ENCODE data around the gene TAP2. TPM values are rescaled to one million over a fixed set of nuclear protein-coding genes. Genes with fewer than 3 reads are reported as not detected.

The TAP2 gene
- total and polyA plus RNA-seq, 2 experiments from 2014 or later = 4.9 to 102 TPM

DNA sequence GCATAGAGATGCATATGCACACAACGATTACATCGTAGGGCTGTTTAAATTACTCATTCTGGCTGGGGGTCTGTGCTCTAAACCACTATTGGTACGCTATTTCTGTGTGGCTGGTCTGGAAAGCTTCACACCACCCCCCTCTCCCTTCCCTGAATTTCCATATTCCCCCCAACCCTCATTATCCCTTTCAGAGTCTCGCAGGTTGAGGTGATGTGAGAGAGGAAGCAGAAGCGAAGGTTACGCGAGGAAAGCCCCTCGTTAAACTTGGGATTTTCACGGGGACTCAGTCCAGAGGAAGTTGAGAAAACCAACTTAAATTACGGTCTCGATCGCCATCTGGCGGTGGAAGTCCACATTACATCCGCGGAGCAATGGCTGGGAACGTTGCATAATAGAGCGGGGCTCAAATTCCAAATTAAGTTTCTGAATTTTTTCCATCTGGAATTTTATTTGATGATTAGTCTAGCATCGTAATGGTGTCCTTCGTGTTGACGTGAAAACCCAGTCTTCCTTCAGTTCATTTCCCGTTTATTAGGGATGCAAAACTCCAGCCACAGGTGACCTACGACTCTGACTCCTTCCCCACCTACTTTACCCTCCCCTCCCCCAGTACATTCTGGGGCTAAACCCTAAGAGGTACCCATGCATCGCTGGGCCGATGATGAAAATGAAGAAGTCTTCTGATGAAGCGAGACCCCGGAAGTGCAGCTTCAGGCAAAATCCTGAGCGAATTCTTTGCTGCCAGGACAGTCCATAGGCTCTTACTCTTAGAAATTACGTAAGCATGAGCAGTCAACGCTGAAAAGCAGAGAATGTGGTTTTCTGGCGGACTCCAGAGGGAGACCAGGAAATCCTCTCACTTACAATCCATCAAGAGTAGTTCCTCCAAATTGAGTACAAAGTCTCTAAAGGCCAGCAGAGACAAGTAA is 41.4 kb downstream of the TAP2 start (continued):
- TF ChIP-seq, protein P1, sequence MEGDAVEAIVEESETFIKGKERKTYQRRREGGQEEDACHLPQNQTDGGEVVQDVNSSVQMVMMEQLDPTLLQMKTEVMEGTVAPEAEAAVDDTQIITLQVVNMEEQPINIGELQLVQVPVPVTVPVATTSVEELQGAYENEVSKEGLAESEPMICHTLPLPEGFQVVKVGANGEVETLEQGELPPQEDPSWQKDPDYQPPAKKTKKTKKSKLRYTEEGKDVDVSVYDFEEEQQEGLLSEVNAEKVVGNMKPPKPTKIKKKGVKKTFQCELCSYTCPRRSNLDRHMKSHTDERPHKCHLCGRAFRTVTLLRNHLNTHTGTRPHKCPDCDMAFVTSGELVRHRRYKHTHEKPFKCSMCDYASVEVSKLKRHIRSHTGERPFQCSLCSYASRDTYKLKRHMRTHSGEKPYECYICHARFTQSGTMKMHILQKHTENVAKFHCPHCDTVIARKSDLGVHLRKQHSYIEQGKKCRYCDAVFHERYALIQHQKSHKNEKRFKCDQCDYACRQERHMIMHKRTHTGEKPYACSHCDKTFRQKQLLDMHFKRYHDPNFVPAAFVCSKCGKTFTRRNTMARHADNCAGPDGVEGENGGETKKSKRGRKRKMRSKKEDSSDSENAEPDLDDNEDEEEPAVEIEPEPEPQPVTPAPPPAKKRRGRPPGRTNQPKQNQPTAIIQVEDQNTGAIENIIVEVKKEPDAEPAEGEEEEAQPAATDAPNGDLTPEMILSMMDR (conservative IDR thresholded peaks at IDR 0.05; ENCODE audit: low read depth in 2 of 2) = peak; percentile 82 to 90

DNA sequence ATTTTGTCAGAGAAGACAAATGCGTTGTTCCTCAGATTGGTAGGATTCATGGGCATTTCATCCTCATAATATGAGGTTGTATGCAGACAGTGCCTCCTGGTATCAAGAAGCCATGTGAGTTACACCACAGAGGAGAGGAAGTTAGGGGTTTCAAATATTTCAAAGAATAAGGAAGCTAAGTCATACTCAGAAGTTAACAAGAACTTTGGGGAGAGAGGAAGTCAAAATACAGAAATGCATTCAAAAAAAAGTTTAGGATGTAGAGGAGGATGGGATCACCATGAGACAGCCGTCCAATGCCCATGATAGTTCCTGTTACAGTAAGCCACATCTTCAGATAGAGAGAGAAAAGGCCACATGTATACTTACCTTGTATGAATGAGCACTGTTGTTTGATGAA is 44.0 kb downstream of the TAP2 start:
- no peaks in the 10 kb centered on the region for H3K27me3 ChIP-seq (ENCODE audit: insufficient read depth)
- H3F3A ChIP-seq (replicated peaks; ENCODE audit: low read depth) = no peaks in the 10 kb centered on the region
- H3K27ac ChIP-seq (ENCODE audit: low read depth) = no peak overlapping the region
- H3K4me3 ChIP-seq = no peak overlapping the region
- Mint-ChIP-seq H3K27ac (no peak overlapping the region), H3K36me3 (ENCODE audit: low read depth) (peaks cover 3% of the 10 kb centered on the region), H3K4me3 (no peak overlapping the region), H3K4me1 (peaks cover 14% of the 10 kb centered on the region; the same call in 2 of the 3 replicates), H3K9me3 (peaks cover 12% of the 10 kb centered on the region), H3K27me3 (ENCODE audit: insufficient read depth, low read depth, poor library complexity) (peaks cover 7% of the 10 kb centered on the region)
- H3K79me2 ChIP-seq (replicated peaks; ENCODE audit: insufficient read depth) = no peaks in the 10 kb centered on the region
- H3K4me2 ChIP-seq = no peak overlapping the region
- 0 out of 2 replicates have a peak, but pooled peaks cover 4% of the 10 kb centered on the region for H3K4me1 ChIP-seq (ENCODE audit: insufficient read depth)
- no peak for ATAC-seq
- H2AFZ ChIP-seq = no peak overlapping the region
- no peaks in the 10 kb centered on the region for H3K36me3 ChIP-seq (ENCODE audit: insufficient read depth)
- DNase-seq (ENCODE audit: low spot score) = no peak
- no peaks in the 10 kb centered on the region for H4K20me1 ChIP-seq (replicated peaks; ENCODE audit: insufficient read depth)
- no peaks in the 10 kb centered on the region for H3K9me2 ChIP-seq (ENCODE audit: insufficient read depth)
- TF ChIP-seq EZH2phosphoT487 (IDR thresholded peaks at IDR 0.05; ENCODE audit: unreplicated experiment) (no peak), STAT1 (IDR thresholded peaks at IDR 0.05; ENCODE audit: unreplicated experiment) (no peak), JUNB (IDR thresholded peaks at IDR 0.05; ENCODE audit: unreplicated experiment) (no peak), ZNF331 (CRISPR knock-in tag; IDR thresholded peaks at IDR 0.05; ENCODE audit: low read depth) (no peak), POLR2AphosphoS5 (IDR thresholded peaks at IDR 0.05; ENCODE audit: low read depth) (no peak), ZNF114 (CRISPR knock-in tag; IDR thresholded peaks at IDR 0.05) (no peak), CREB1 (CRISPR knock-in tag; IDR thresholded peaks at IDR 0.05; ENCODE audit: low read depth) (no peak)
- TF ChIP-seq, protein P1 (conservative IDR thresholded peaks at IDR 0.05; ENCODE audit: low read depth in 2 of 2) = no peak
- TF ChIP-seq, protein P2, sequence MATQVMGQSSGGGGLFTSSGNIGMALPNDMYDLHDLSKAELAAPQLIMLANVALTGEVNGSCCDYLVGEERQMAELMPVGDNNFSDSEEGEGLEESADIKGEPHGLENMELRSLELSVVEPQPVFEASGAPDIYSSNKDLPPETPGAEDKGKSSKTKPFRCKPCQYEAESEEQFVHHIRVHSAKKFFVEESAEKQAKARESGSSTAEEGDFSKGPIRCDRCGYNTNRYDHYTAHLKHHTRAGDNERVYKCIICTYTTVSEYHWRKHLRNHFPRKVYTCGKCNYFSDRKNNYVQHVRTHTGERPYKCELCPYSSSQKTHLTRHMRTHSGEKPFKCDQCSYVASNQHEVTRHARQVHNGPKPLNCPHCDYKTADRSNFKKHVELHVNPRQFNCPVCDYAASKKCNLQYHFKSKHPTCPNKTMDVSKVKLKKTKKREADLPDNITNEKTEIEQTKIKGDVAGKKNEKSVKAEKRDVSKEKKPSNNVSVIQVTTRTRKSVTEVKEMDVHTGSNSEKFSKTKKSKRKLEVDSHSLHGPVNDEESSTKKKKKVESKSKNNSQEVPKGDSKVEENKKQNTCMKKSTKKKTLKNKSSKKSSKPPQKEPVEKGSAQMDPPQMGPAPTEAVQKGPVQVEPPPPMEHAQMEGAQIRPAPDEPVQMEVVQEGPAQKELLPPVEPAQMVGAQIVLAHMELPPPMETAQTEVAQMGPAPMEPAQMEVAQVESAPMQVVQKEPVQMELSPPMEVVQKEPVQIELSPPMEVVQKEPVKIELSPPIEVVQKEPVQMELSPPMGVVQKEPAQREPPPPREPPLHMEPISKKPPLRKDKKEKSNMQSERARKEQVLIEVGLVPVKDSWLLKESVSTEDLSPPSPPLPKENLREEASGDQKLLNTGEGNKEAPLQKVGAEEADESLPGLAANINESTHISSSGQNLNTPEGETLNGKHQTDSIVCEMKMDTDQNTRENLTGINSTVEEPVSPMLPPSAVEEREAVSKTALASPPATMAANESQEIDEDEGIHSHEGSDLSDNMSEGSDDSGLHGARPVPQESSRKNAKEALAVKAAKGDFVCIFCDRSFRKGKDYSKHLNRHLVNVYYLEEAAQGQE (IDR thresholded peaks at IDR 0.05; ENCODE audit: unreplicated experiment) = no peak
- TF ChIP-seq, protein P3, sequence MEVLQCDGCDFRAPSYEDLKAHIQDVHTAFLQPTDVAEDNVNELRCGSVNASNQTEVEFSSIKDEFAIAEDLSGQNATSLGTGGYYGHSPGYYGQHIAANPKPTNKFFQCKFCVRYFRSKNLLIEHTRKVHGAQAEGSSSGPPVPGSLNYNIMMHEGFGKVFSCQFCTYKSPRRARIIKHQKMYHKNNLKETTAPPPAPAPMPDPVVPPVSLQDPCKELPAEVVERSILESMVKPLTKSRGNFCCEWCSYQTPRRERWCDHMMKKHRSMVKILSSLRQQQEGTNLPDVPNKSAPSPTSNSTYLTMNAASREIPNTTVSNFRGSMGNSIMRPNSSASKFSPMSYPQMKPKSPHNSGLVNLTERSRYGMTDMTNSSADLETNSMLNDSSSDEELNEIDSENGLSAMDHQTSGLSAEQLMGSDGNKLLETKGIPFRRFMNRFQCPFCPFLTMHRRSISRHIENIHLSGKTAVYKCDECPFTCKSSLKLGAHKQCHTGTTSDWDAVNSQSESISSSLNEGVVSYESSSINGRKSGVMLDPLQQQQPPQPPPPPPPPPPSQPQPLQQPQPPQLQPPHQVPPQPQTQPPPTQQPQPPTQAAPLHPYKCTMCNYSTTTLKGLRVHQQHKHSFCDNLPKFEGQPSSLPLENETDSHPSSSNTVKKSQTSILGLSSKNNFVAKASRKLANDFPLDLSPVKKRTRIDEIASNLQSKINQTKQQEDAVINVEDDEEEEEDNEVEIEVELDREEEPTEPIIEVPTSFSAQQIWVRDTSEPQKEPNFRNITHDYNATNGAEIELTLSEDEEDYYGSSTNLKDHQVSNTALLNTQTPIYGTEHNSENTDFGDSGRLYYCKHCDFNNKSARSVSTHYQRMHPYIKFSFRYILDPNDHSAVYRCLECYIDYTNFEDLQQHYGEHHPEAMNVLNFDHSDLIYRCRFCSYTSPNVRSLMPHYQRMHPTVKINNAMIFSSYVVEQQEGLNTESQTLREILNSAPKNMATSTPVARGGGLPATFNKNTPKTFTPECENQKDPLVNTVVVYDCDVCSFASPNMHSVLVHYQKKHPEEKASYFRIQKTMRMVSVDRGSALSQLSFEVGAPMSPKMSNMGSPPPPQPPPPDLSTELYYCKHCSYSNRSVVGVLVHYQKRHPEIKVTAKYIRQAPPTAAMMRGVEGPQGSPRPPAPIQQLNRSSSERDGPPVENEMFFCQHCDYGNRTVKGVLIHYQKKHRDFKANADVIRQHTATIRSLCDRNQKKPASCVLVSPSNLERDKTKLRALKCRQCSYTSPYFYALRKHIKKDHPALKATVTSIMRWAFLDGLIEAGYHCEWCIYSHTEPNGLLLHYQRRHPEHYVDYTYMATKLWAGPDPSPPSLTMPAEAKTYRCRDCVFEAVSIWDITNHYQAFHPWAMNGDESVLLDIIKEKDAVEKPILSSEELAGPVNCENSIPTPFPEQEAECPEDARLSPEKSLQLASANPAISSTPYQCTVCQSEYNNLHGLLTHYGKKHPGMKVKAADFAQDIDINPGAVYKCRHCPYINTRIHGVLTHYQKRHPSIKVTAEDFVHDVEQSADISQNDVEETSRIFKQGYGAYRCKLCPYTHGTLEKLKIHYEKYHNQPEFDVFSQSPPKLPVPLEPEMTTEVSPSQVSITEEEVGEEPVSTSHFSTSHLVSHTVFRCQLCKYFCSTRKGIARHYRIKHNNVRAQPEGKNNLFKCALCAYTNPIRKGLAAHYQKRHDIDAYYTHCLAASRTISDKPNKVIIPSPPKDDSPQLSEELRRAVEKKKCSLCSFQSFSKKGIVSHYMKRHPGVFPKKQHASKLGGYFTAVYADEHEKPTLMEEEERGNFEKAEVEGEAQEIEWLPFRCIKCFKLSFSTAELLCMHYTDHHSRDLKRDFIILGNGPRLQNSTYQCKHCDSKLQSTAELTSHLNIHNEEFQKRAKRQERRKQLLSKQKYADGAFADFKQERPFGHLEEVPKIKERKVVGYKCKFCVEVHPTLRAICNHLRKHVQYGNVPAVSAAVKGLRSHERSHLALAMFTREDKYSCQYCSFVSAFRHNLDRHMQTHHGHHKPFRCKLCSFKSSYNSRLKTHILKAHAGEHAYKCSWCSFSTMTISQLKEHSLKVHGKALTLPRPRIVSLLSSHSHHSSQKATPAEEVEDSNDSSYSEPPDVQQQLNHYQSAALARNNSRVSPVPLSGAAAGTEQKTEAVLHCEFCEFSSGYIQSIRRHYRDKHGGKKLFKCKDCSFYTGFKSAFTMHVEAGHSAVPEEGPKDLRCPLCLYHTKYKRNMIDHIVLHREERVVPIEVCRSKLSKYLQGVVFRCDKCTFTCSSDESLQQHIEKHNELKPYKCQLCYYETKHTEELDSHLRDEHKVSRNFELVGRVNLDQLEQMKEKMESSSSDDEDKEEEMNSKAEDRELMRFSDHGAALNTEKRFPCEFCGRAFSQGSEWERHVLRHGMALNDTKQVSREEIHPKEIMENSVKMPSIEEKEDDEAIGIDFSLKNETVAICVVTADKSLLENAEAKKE (CRISPR knock-in tag; IDR thresholded peaks at IDR 0.05) = no peak

Measured in GM23338 (cell line).